ENCODE data around the gene NDUFS7. TPM values are rescaled to one million over a fixed set of nuclear protein-coding genes. Genes with fewer than 3 reads are reported as not detected.

The NDUFS7 gene
- polyA plus RNA-seq, 2 of the 4 experiments (the other 2 are of a cell fraction), result 19.3 to 68.9 TPM

GRCh38 chr19:1435378-1435989 is 51.8 kb downstream of the NDUFS7 start:
- ChIA-PET CTCF (interaction anchor here (1.0 kb wide), 1 partner anchor 18 kb away, joined by 4 read pairs; no protein-coding TSS in a partner anchor), POLR2A (no interaction called here)
- FAIRE-seq, result no peak
- H3K4me1 ChIP-seq, result peaks cover 8% of the 10 kb centered on the region
- WGBS (ENCODE audit: missing lambda C conversion rate), result 93% methylated on average over 21 of the region's 21 CpGs
- H3K4me3 ChIP-seq, result no peak overlapping the region
- no peak overlapping the region for H3K4me2 ChIP-seq
- ATAC-seq, result no peak
- H3K27ac ChIP-seq, result no peak overlapping the region
- no peaks in the 10 kb centered on the region for H3K9me3 ChIP-seq
- TF ChIP-seq, protein P1, sequence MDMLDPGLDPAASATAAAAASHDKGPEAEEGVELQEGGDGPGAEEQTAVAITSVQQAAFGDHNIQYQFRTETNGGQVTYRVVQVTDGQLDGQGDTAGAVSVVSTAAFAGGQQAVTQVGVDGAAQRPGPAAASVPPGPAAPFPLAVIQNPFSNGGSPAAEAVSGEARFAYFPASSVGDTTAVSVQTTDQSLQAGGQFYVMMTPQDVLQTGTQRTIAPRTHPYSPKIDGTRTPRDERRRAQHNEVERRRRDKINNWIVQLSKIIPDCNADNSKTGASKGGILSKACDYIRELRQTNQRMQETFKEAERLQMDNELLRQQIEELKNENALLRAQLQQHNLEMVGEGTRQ (IDR thresholded peaks at IDR 0.05), result no peak
- TF ChIP-seq, protein P2, sequence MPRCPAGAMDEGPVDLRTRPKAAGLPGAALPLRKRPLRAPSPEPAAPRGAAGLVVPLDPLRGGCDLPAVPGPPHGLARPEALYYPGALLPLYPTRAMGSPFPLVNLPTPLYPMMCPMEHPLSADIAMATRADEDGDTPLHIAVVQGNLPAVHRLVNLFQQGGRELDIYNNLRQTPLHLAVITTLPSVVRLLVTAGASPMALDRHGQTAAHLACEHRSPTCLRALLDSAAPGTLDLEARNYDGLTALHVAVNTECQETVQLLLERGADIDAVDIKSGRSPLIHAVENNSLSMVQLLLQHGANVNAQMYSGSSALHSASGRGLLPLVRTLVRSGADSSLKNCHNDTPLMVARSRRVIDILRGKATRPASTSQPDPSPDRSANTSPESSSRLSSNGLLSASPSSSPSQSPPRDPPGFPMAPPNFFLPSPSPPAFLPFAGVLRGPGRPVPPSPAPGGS (IDR thresholded peaks at IDR 0.05), result no peak
- TF ChIP-seq MAX (IDR thresholded peaks at IDR 0.05), result no peak
- no peak for TF ChIP-seq FOSB (CRISPR knock-in tag; IDR thresholded peaks at IDR 0.05)
- no peak for DNase-seq (ENCODE audit: low read depth in 1 of 2, low spot score in 1 of 2)

- ChIA-PET CTCF (interaction anchor here (0.7 to 1.9 kb wide), 5 partner anchors 10 to 145 kb away, joined by 3 to 5 read pairs (median 3); no protein-coding TSS in a partner anchor), POLR2A (no interaction called here)
- Histone ChIP-seq H3K9me3 (no peaks in the 10 kb centered on the region), H3K4me1 (peaks cover 20% of the 10 kb centered on the region), H3K4me3 (no peak overlapping the region), H3K4me2 (peak overlapping the region; percentile 62), H3K27ac (peak overlapping the region; percentile 55 to 99; a peak in 5 of 6 replicates)
- ATAC-seq (no peak), FAIRE-seq (no peak), DNase-seq (ENCODE audit: low read depth in 1 of 2, low spot score in 1 of 2) (no peak)
- no peak for TF ChIP-seq ATOH8 (CRISPR knock-in tag; IDR thresholded peaks at IDR 0.05; ENCODE audit: low read depth)
- TF ChIP-seq ZFP36 (IDR thresholded peaks at IDR 0.05; ENCODE audit: borderline replicate concordance, partially characterized antibody), result no peak
- TF ChIP-seq, protein P3, sequence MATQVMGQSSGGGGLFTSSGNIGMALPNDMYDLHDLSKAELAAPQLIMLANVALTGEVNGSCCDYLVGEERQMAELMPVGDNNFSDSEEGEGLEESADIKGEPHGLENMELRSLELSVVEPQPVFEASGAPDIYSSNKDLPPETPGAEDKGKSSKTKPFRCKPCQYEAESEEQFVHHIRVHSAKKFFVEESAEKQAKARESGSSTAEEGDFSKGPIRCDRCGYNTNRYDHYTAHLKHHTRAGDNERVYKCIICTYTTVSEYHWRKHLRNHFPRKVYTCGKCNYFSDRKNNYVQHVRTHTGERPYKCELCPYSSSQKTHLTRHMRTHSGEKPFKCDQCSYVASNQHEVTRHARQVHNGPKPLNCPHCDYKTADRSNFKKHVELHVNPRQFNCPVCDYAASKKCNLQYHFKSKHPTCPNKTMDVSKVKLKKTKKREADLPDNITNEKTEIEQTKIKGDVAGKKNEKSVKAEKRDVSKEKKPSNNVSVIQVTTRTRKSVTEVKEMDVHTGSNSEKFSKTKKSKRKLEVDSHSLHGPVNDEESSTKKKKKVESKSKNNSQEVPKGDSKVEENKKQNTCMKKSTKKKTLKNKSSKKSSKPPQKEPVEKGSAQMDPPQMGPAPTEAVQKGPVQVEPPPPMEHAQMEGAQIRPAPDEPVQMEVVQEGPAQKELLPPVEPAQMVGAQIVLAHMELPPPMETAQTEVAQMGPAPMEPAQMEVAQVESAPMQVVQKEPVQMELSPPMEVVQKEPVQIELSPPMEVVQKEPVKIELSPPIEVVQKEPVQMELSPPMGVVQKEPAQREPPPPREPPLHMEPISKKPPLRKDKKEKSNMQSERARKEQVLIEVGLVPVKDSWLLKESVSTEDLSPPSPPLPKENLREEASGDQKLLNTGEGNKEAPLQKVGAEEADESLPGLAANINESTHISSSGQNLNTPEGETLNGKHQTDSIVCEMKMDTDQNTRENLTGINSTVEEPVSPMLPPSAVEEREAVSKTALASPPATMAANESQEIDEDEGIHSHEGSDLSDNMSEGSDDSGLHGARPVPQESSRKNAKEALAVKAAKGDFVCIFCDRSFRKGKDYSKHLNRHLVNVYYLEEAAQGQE (IDR thresholded peaks at IDR 0.05), result no peak
- TF ChIP-seq PHF8 (IDR thresholded peaks at IDR 0.05; ENCODE audit: borderline replicate concordance, low read depth), result no peak
- no peak for TF ChIP-seq HDAC2 (IDR thresholded peaks at IDR 0.05)
- TF ChIP-seq NPAS2 (CRISPR knock-in tag; IDR thresholded peaks at IDR 0.05; ENCODE audit: borderline replicate concordance), result no peak
- no peak for TF ChIP-seq HES2 (IDR thresholded peaks at IDR 0.05)
- TF ChIP-seq CEBPB (IDR thresholded peaks at IDR 0.05), result no peak
- TF ChIP-seq POLR2A (IDR thresholded peaks at IDR 0.05; ENCODE audit: low read length), result no peak
- no peak for TF ChIP-seq CHD4 (IDR thresholded peaks at IDR 0.05; ENCODE audit: borderline replicate concordance)
- TF ChIP-seq SREBF2 (IDR thresholded peaks at IDR 0.05), result no peak
- WGBS (ENCODE audit: missing lambda C conversion rate), result 69% methylated on average over 8 of the region's 8 CpGs
Measured at GRCh38 chr19:1437609-1438008, 53.9 kb downstream of the NDUFS7 start.

Data from A549 (cell line).